H1 (cell line): ENCODE results near the gene LAMTOR4. TPM values are rescaled to one million over a fixed set of nuclear protein-coding genes. Genes with fewer than 3 reads are reported as not detected.

ENCODE experiments used
- CTCF ChIA-PET: fragments of 300-600 bp; sonication (Branson Sonifier 250); formaldehyde crosslinking; loops from one replicate; lab custom pipeline; 2021; ENCODE audit not compliant: partially characterized antibody; lab: Charles Lee
- POLR2A ChIA-PET: fragments of 300-600 bp; sonication (Branson Sonifier 250); formaldehyde crosslinking; loops from one replicate; lab custom pipeline; 2021; ENCODE audit warnings: inconsistent platforms; ENCODE audit not compliant: partially characterized antibody; lab: Charles Lee
- DNase-seq, 2 experiments: peaks; one replicate each; pipeline versions ENCODE4 v3.0.0 to v3.0.0-alpha.2; 2010 to 2022; ENCODE audit warnings: low spot score in 2 of 2, low read depth in 1 of 2, mixed read lengths in 1 of 2
- FAIRE-seq: peaks from 2 replicates; lab custom pipeline; 2011; peaks lifted over from hg19 to GRCh38; lab: Jason Lieb, UNC
- H2AFZ ChIP-seq: 2 replicates; pipeline ENCODE4 v1.8.1; 2012; ENCODE audit warnings: low read length, inconsistent platforms
- H2AK5ac ChIP-seq: 2 replicates; pipeline ENCODE4 v1.6.1; 2013; ENCODE audit warnings: low read depth, low read length
- H2BK120ac ChIP-seq: replicated peaks from 2 replicates; pipeline ENCODE3; 2013; ENCODE audit warnings: low read depth, low read length, inconsistent platforms
- H2BK12ac ChIP-seq: 2 replicates; pipeline ENCODE4 v1.6.1; 2013; ENCODE audit warnings: low read depth, low read length
- H2BK15ac ChIP-seq: 2 replicates; pipeline ENCODE4 v1.6.1; 2013; ENCODE audit warnings: low read length
- H2BK20ac ChIP-seq: 2 replicates; pipeline ENCODE4 v1.6.1; 2013; ENCODE audit warnings: low read length
- H2BK5ac ChIP-seq: 2 replicates; pipeline ENCODE4 v1.6.1; 2013; ENCODE audit warnings: low read depth, low read length
- H3K14ac ChIP-seq: 2 replicates; pipeline ENCODE4 v1.6.1; 2013; ENCODE audit warnings: inconsistent platforms; ENCODE audit not compliant: insufficient read length
- H3K18ac ChIP-seq: 2 replicates; pipeline ENCODE4 v1.6.1; 2013; ENCODE audit warnings: low read length; ENCODE audit errors: extremely low read depth
- H3K23ac ChIP-seq: 2 replicates; pipeline ENCODE4 v1.6.1; 2013; ENCODE audit warnings: inconsistent platforms; ENCODE audit not compliant: insufficient read length
- H3K23me2 ChIP-seq: 2 replicates; pipeline ENCODE4 v1.6.1; 2013; ENCODE audit warnings: low read depth, low read length
- H3K27ac ChIP-seq: 2 replicates; pipeline ENCODE4 v1.6.1; 2011; ENCODE audit warnings: low read depth, low read length, inconsistent platforms
- H3K27me3 ChIP-seq, 4 experiments: replicated peaks in 1 of 4; 1 replicate in 1 of 4; 2 replicates in 3 of 4; pipeline versions ENCODE4 v1.6.1 to v1.8.1; 2011 to 2013; ENCODE audit warnings: low read length in 3 of 4, mild to moderate bottlenecking in 3 of 4, inconsistent platforms in 2 of 4, mixed read lengths in 2 of 4, moderate library complexity in 1 of 4; ENCODE audit not compliant: control insufficient read depth in 3 of 4, insufficient read depth in 3 of 4; ENCODE audit errors: extremely low read depth in 1 of 4
- H3K36me3 ChIP-seq, 4 experiments: 2 replicates each; pipeline versions ENCODE4 v1.6.1 to v1.8.1; 2011 to 2013; ENCODE audit warnings: mild to moderate bottlenecking in 4 of 4, low read length in 3 of 4, moderate library complexity in 2 of 4, control low read depth in 1 of 4, inconsistent platforms in 1 of 4; ENCODE audit not compliant: insufficient read depth in 4 of 4, control insufficient read depth in 2 of 4
- H3K4ac ChIP-seq: replicated peaks from 2 replicates; pipeline ENCODE3; 2013; ENCODE audit warnings: low read length, low read depth, mixed read lengths, inconsistent platforms; ENCODE audit not compliant: insufficient read length
- H3K4me1 ChIP-seq, 4 experiments: replicated peaks in 1 of 4; 1 replicate in 1 of 4; 2 replicates in 3 of 4; pipeline versions ENCODE4 v1.6.1 to v1.8.1; 2011 to 2013; ENCODE audit warnings: low read length in 3 of 4, inconsistent platforms in 2 of 4, mixed read lengths in 1 of 4; ENCODE audit not compliant: insufficient read depth in 4 of 4, control insufficient read depth in 3 of 4
- H3K4me2 ChIP-seq, 2 experiments: 2 replicates each; pipeline versions ENCODE4 v1.6.1 to v1.8.1; 2011 to 2013; ENCODE audit warnings: low read depth in 2 of 2, low read length in 2 of 2, control low read depth in 1 of 2, inconsistent platforms in 1 of 2, mild to moderate bottlenecking in 1 of 2; ENCODE audit not compliant: insufficient read depth in 1 of 2
- H3K4me3 ChIP-seq, 4 experiments: fragments of 200-600, 300-600 bp in 1 of 4; sonication (generic), shearing (Covaris generic), sonication (Bioruptor Twin) in 1 of 4; 2 replicates each; pipeline versions ENCODE4 v1.5.1 to v1.8.1; 2011 to 2016; ENCODE audit warnings: low read length in 4 of 4, low read depth in 3 of 4, control low read depth in 2 of 4, inconsistent platforms in 2 of 4, mild to moderate bottlenecking in 2 of 4, mixed read lengths in 1 of 4, moderate library complexity in 1 of 4; ENCODE audit not compliant: insufficient read depth in 2 of 4; ENCODE audit errors: extremely low read depth in 1 of 4
- H3K56ac ChIP-seq: replicated peaks from 2 replicates; pipeline ENCODE3; 2013; ENCODE audit warnings: low read depth, mild to moderate bottlenecking, mixed read lengths, low read length, inconsistent platforms; ENCODE audit not compliant: insufficient read length
- H3K79me1 ChIP-seq: 2 replicates; pipeline ENCODE4 v1.6.1; 2013; ENCODE audit warnings: low read depth, low read length, control low read depth
- H3K79me2 ChIP-seq, 2 experiments: 2 replicates each; pipeline versions ENCODE4 v1.6.1 to v1.8.1; 2012 to 2013; ENCODE audit warnings: low read length in 2 of 2, mild to moderate bottlenecking in 2 of 2, inconsistent platforms in 1 of 2; ENCODE audit not compliant: insufficient read depth in 2 of 2, control insufficient read depth in 1 of 2
- H3K9ac ChIP-seq, 4 experiments: replicated peaks in 1 of 4; 1 replicate in 1 of 4; 2 replicates in 3 of 4; pipeline versions ENCODE4 v1.6.1 to v1.8.1; 2011 to 2013; ENCODE audit warnings: low read depth in 3 of 4, low read length in 3 of 4, control low read depth in 2 of 4, mild to moderate bottlenecking in 2 of 4, moderate library complexity in 2 of 4, inconsistent platforms in 1 of 4; ENCODE audit errors: extremely low read depth in 1 of 4
- H3K9me3 ChIP-seq, 2 experiments: 2 replicates each; pipeline versions ENCODE4 v1.6.1 to v1.8.1; 2012 to 2013; ENCODE audit warnings: mild to moderate bottlenecking in 2 of 2, moderate library complexity in 2 of 2, control low read depth in 1 of 2, inconsistent platforms in 1 of 2, low read depth in 1 of 2, low read length in 1 of 2, mixed read lengths in 1 of 2; ENCODE audit not compliant: insufficient read depth in 2 of 2
- H4K20me1 ChIP-seq, 2 experiments: replicated peaks in 1 of 2; 2 replicates each; pipeline versions ENCODE3 to v1.8.1; 2011 to 2013; ENCODE audit warnings: inconsistent platforms in 2 of 2, low read length in 2 of 2, mild to moderate bottlenecking in 1 of 2; ENCODE audit not compliant: insufficient read depth in 2 of 2, control insufficient read depth in 1 of 2
- H4K5ac ChIP-seq: 2 replicates; pipeline ENCODE4 v1.6.1; 2013; ENCODE audit warnings: low read length, low read depth, mixed read lengths, inconsistent platforms; ENCODE audit not compliant: insufficient read length
- H4K8ac ChIP-seq: 2 replicates; pipeline ENCODE4 v1.8.0; 2013; ENCODE audit warnings: mild to moderate bottlenecking, moderate library complexity, low read length, inconsistent platforms; ENCODE audit not compliant: insufficient read depth; ENCODE audit errors: extremely low read depth
- H4K91ac ChIP-seq: replicated peaks from 2 replicates; pipeline ENCODE3; 2013; ENCODE audit warnings: low read length, mixed read lengths, inconsistent platforms; ENCODE audit not compliant: insufficient read length
- BCL11A ChIP-seq, 2 experiments: IDR thresholded peaks; one replicate each; pipeline ENCODE4 v1.6.1; 2011; ENCODE audit warnings: low read depth in 2 of 2, low read length in 2 of 2, mild to moderate bottlenecking in 2 of 2
- CBX8 ChIP-seq: fragments of 300-800, 300-1000 bp; sonication (generic); IDR thresholded peaks from 2 replicates; pipeline ENCODE4 v1.7.1; 2016; ENCODE audit warnings: low read depth, low read length, borderline replicate concordance
- EP300 ChIP-seq, 2 experiments: IDR thresholded peaks; 1 replicate in 1 of 2; 2 replicates in 1 of 2; pipeline ENCODE4 v1.6.1; 2011 to 2012; ENCODE audit warnings: low read depth in 2 of 2, low read length in 2 of 2, mild to moderate bottlenecking in 2 of 2, borderline replicate concordance in 1 of 2, inconsistent platforms in 1 of 2, moderate library complexity in 1 of 2
- HDAC6 ChIP-seq: IDR thresholded peaks from one replicate; pipeline ENCODE4 v1.7.1; 2012; ENCODE audit warnings: low read depth, mild to moderate bottlenecking, inconsistent platforms, low read length, moderate library complexity
- JUN ChIP-seq: IDR thresholded peaks from 2 replicates; pipeline ENCODE4 v1.6.1; 2011; ENCODE audit warnings: low read depth, mild to moderate bottlenecking, improper control_type of control experiment, low read length
- PHF8 ChIP-seq: fragments of 200-600 bp; sonication (generic); conservative IDR thresholded peaks from 2 replicates; pipeline ENCODE4 v1.7.1; 2012; ENCODE audit warnings: low read depth, mild to moderate bottlenecking, inconsistent platforms, low read length, moderate library complexity
- RFX5 ChIP-seq: IDR thresholded peaks from 2 replicates; pipeline ENCODE4 v1.6.1; 2011; ENCODE audit warnings: low read depth, low read length, improper control_type of control experiment, borderline replicate concordance
- SRF ChIP-seq: IDR thresholded peaks from 2 replicates; pipeline ENCODE4 v1.6.1; 2011; ENCODE audit warnings: mild to moderate bottlenecking, low read depth, low read length, moderate library complexity
- SUZ12 ChIP-seq: fragments of 200-600 bp; sonication (generic); IDR thresholded peaks from 2 replicates; pipeline ENCODE4 v1.6.1; 2012; ENCODE audit warnings: mild to moderate bottlenecking, inconsistent platforms, low read length, moderate library complexity, mixed read lengths
- TAF1 ChIP-seq: IDR thresholded peaks from 2 replicates; pipeline ENCODE4 v1.6.1; 2011; ENCODE audit warnings: mild to moderate bottlenecking, low read depth, low read length
- TEAD4 ChIP-seq: IDR thresholded peaks from 2 replicates; pipeline ENCODE4 v1.6.1; 2012; ENCODE audit warnings: low read depth, low read length, inconsistent platforms, mixed read lengths
- USF2 ChIP-seq: IDR thresholded peaks from 2 replicates; pipeline ENCODE4 v1.6.1; 2011; ENCODE audit warnings: low read length, improper control_type of control experiment
- WGBS, 2 experiments: shearing (Covaris generic) in 1 of 2; methylation state at CpG; one replicate each; pipeline versions ENCODE4 v1.1.6 to v1.1.7; 2013 to 2015; ENCODE audit warnings: low lambda C conversion rate in 2 of 2, mixed read lengths in 2 of 2, inconsistent platforms in 1 of 2, low coverage in 1 of 2, missing lambda C conversion rate in 1 of 2; ENCODE audit not compliant: insufficient replicate concordance in 2 of 2, insufficient coverage in 1 of 2, insufficient read length in 1 of 2; ENCODE audit errors: extremely low coverage in 1 of 2, missing lambda C conversion rate in 1 of 2; 5-methylcytosine and 5-hydroxymethylcytosine counted together
- polyA plus RNA-seq, 7 experiments: library from polyadenylated mRNA; depleted of rRNA in 3 of 7; stranded (reverse) in 5 of 7; unstranded in 2 of 7; fragments of >200 nt in 5 of 7; fragments of 200-250 nt in 2 of 7; gene quantifications; 1 replicate in 5 of 7; 2 replicates in 1 of 7; 4 replicates in 1 of 7; pipeline versions ENCODE4 v1.2.1 to v1.2.3, GENCODE V29; 2011 to 2013; ENCODE audit warnings: missing spikeins in 2 of 7, mixed read lengths in 2 of 7
- total RNA-seq: library from RNA; stranded (reverse); fragmentation: NEBNext Ultra II Directional; extraction: Animal tissue kit (Norgen Biotek cat#: 25700); gene quantifications from 2 replicates; pipeline ENCODE4 v1.2.1, GENCODE V29; 2021

LAMTOR4 gene
- total and polyA plus RNA-seq, 2 of the 8 experiments (the other 6 are each of a cell fraction or from before 2014, with no cell fraction given), result 153 to 622 TPM

GRCh38 chr7:100147278-100147677 is 1.4 kb upstream of the LAMTOR4 start:
- H2BK15ac ChIP-seq, result no peak overlapping the region
- H2BK120ac ChIP-seq, result no peak overlapping the region
- no peak overlapping the region for H2BK12ac ChIP-seq
- peaks cover 0 to 3% (median 1%) of the 10 kb centered on the region in 4 experiments; a peak in 3 of 8 replicates for H3K36me3 ChIP-seq
- 96% methylated on average over 2 of the region's 2 CpGs; no CpG with 5 or more reads in 1 of the 2 experiments for WGBS, 2 experiments
- no peak overlapping the region for H3K4me2 ChIP-seq
- POLR2A ChIA-PET, result interaction anchor here (0.7 to 2.2 kb wide), 8 partner anchors 9 to 65 kb away, joined by 3 to 17 read pairs (median 5); partner anchors contain the start of genes AP4M1, MBLAC1 and MCM7
- H3K9ac ChIP-seq, result no peak overlapping the region
- no peaks in the 10 kb centered on the region for H3K27me3 ChIP-seq
- peaks cover 0 to 12% of the 10 kb centered on the region in 2 experiments; a peak in 2 of 4 replicates for H3K79me2 ChIP-seq
- peaks cover 3% of the 10 kb centered on the region for H3K23me2 ChIP-seq
- no peak overlapping the region for H4K8ac ChIP-seq
- H3K14ac ChIP-seq, result no peak overlapping the region
- H3K9me3 ChIP-seq, result no peaks in the 10 kb centered on the region
- DNase-seq (no peak), FAIRE-seq (no peak)
- no peak overlapping the region for H3K23ac ChIP-seq
- no peak overlapping the region for H3K4me3 ChIP-seq
- H3K56ac ChIP-seq, result no peak overlapping the region
- no peak overlapping the region for H4K91ac ChIP-seq
- no peak overlapping the region for H2AFZ ChIP-seq
- no peak overlapping the region for H2BK20ac ChIP-seq
- H3K18ac ChIP-seq, result no peak overlapping the region
- H3K4ac ChIP-seq, result no peak overlapping the region
- CTCF ChIA-PET, result interaction anchor here (0.6 to 10.2 kb wide), 5 partner anchors 15 to 228 kb away, joined by 3 to 108 read pairs (median 5); no protein-coding TSS in a partner anchor
- H3K4me1 ChIP-seq, result peaks cover 0 to 4% (median under 1%) of the 10 kb centered on the region in 4 experiments; a peak in 2 of 7 replicates
- peaks cover 0 to 1% of the 10 kb centered on the region in 2 experiments for H4K20me1 ChIP-seq
- no peak overlapping the region for H2AK5ac ChIP-seq
- H3K79me1 ChIP-seq, result no peaks in the 10 kb centered on the region; the same call in 1 of the 2 replicates
- no peak overlapping the region for H2BK5ac ChIP-seq
- no peak overlapping the region for H4K5ac ChIP-seq
- no peak overlapping the region for H3K27ac ChIP-seq
- TF ChIP-seq BCL11A (IDR thresholded peaks at IDR 0.05; ENCODE audit: low read depth in 2 of 2, low read length in 2 of 2), result no peak
- no peak for TF ChIP-seq TEAD4
- TF ChIP-seq USF2, result no peak
- no peak for TF ChIP-seq EP300 (IDR thresholded peaks at IDR 0.05; ENCODE audit: borderline replicate concordance in 1 of 2, low read depth in 2 of 2, low read length in 2 of 2)
- TF ChIP-seq TAF1, result no peak
- TF ChIP-seq JUN, result no peak
- TF ChIP-seq RFX5, result no peak
- no peak for TF ChIP-seq PHF8
- no peak for TF ChIP-seq HDAC6
- TF ChIP-seq SRF, result no peak
- TF ChIP-seq SUZ12, result no peak
- TF ChIP-seq CBX8, result no peak
